ENCODE results near the gene IER3. TPM values are rescaled to one million over a fixed set of nuclear protein-coding genes. Genes with fewer than 3 reads are reported as not detected.

IER3 gene
- 45.0 and 49.6 TPM in 2 replicates for total RNA-seq

GRCh38 chr6:30744054-30744805, at the start of gene IER3:
IER3 (minus strand) TSS chr6:30744547; CDS start chr6:30744518, 29 bp downstream.

GRCh38 chr6:30742316-30743098, 1.8 kb downstream of the IER3 start, which contains the start of gene FLOT1:
FLOT1 (minus strand) TSS chr6:30742687; CDS start chr6:30742189, 498 bp downstream.

GRCh38 chr6:30719791-30720737, 24.3 kb downstream of the IER3 start, which contains the start of gene TUBB:
TUBB (plus strand) TSS chr6:30720352; CDS start chr6:30720507, 155 bp downstream.

GRCh38 chr6:30717129-30717844, 27.1 kb downstream of the IER3 start, which contains the start of gene MDC1:
MDC1 (minus strand) TSS chr6:30717281; CDS start chr6:30715175, 2,106 bp downstream.

Other genes with a start within 250 kb of the IER3 start
- 49.1 and 70.9 TPM in 2 replicates for gene GNL1, start 188.1 kb downstream of the IER3 start, total RNA-seq
- 5.7 and 7.5 TPM in 2 replicates for gene PRR3, start 187.3 kb downstream of the IER3 start, total RNA-seq
- 22.5 and 32.6 TPM in 2 replicates for gene ABCF1, start 173.1 kb downstream of the IER3 start, total RNA-seq
- gene PPP1R10, start 127.3 kb downstream of the IER3 start, total RNA-seq = 21.6 and 25.9 TPM in 2 replicates
- gene MRPS18B, start 126.7 kb downstream of the IER3 start, total RNA-seq = 63.1 and 85.9 TPM in 2 replicates
- 4.3 TPM in 2 replicates for gene ATAT1, start 117.7 kb downstream of the IER3 start, total RNA-seq
- 4.3 and 5.2 TPM in 2 replicates for gene C6orf136, start 97.4 kb downstream of the IER3 start, total RNA-seq
- 27.4 and 34.2 TPM in 2 replicates for gene DHX16, start 71.5 kb downstream of the IER3 start, total RNA-seq
- gene PPP1R18, start 57.9 kb downstream of the IER3 start, total RNA-seq = 42.7 and 51.6 TPM in 2 replicates
- 7.2 and 10.3 TPM in 2 replicates for gene NRM, start 53.6 kb downstream of the IER3 start, total RNA-seq
- 5.1 and 16.4 TPM in 2 replicates for gene MDC1, start 27.3 kb downstream of the IER3 start, total RNA-seq
- 1,612 and 1,663 TPM in 2 replicates for gene TUBB, start 24.2 kb downstream of the IER3 start, total RNA-seq
- 209 and 234 TPM in 2 replicates for gene FLOT1, start 1.9 kb downstream of the IER3 start, total RNA-seq
- 15.2 and 28.8 TPM in 2 replicates for gene DDR1, start 140.0 kb upstream of the IER3 start, total RNA-seq
- gene GTF2H4, start 163.7 kb upstream of the IER3 start, total RNA-seq = 12.4 and 22.3 TPM in 2 replicates
- 17.9 and 20.8 TPM in 2 replicates for gene VARS2, start 169.7 kb upstream of the IER3 start, total RNA-seq
- gene SFTA2, start 187.6 kb upstream of the IER3 start, total RNA-seq = not detected in 2 replicates
- gene MUCL3, start 196.4 kb upstream of the IER3 start, total RNA-seq = not detected in 2 replicates
- gene MUC21, start 239.2 kb upstream of the IER3 start, total RNA-seq = not detected in 2 replicates